GM12891 (cell line): Measurements from ENCODE around the gene BFSP1.

ENCODE experiments used
- DNase-seq: peaks from one replicate; pipeline ENCODE4 v3.0.0; 2011; ENCODE audit warnings: low spot score; ENCODE audit not compliant: insufficient read length
- FAIRE-seq: peaks from 2 replicates; lab custom pipeline; 2011; peaks lifted over from hg19 to GRCh38; lab: Jason Lieb, UNC
- PAX5 ChIP-seq: IDR thresholded peaks from 2 replicates; pipeline ENCODE4 v1.6.1; 2011; ENCODE audit warnings: low read length, moderate library complexity, mild to moderate bottlenecking; ENCODE audit not compliant: insufficient read depth, severe bottlenecking
- POLR2A ChIP-seq: IDR thresholded peaks from 2 replicates; pipeline ENCODE4 v1.6.1; 2011; ENCODE audit warnings: low read depth, low read length, control low read depth
- POLR2AphosphoS5 ChIP-seq: IDR thresholded peaks from 2 replicates; pipeline ENCODE4 v1.6.1; 2011; ENCODE audit warnings: low read depth, low read length, control low read depth
- POU2F2 ChIP-seq: IDR thresholded peaks from 2 replicates; pipeline ENCODE4 v1.6.1; 2011; ENCODE audit warnings: low read depth, mild to moderate bottlenecking, control low read depth, low read length, moderate library complexity
- SPI1 ChIP-seq: IDR thresholded peaks from 2 replicates; pipeline ENCODE4 v1.6.1; 2011; ENCODE audit warnings: low read depth, low read length, control low read depth
- TAF1 ChIP-seq: IDR thresholded peaks from 2 replicates; pipeline ENCODE4 v1.6.1; 2011; ENCODE audit warnings: low read depth, low read length, control low read depth

Gene BFSP1

GRCh38 chr20:17500826-17501225 is 30.4 kb downstream of the BFSP1 start:
- FAIRE-seq (no peak), DNase-seq (no peak)
- no peak for TF ChIP-seq TAF1
- no peak for TF ChIP-seq SPI1
- no peak for TF ChIP-seq POLR2AphosphoS5
- TF ChIP-seq POLR2A = no peak
- TF ChIP-seq PAX5 = no peak
- no peak for TF ChIP-seq POU2F2

GRCh38 chr20:17500271-17500670 is 30.9 kb downstream of the BFSP1 start:
- no peak for DNase-seq
- TF ChIP-seq POU2F2 (no peak), TAF1 (no peak), POLR2AphosphoS5 (no peak), POLR2A (no peak), PAX5 (no peak), SPI1 (no peak)
- no peak for FAIRE-seq

DNA sequence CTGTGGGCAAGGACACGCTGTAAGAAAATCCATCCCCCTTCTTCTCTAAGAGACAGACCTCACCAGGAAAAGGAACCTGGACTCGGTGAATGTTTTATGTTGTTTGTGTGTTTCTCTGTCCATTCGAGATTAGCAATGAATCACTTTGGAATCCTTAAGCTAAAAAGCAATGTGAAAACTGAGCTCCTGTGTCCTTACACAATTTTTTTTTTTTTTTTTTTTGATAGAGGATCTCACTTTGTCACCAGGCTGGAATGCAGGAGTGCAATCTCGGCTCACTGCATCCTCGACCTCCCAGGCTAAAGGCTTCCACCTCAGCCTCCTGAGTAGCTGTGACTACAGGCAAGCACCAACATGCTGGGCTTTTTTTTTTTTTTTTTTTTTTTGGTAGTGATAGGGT is 32.1 kb downstream of the BFSP1 start:
- FAIRE-seq (no peak), DNase-seq (no peak)
- no peak for TF ChIP-seq POLR2AphosphoS5
- no peak for TF ChIP-seq POU2F2
- no peak for TF ChIP-seq POLR2A
- no peak for TF ChIP-seq TAF1
- TF ChIP-seq PAX5 = no peak
- TF ChIP-seq SPI1 = no peak

- DNase-seq (no peak), FAIRE-seq (no peak)
- no peak for TF ChIP-seq TAF1
- no peak for TF ChIP-seq PAX5
- TF ChIP-seq POU2F2 = no peak
- no peak for TF ChIP-seq SPI1
Measured at GRCh38 chr20:17498641-17499040, 32.5 kb downstream of the BFSP1 start.

- TF ChIP-seq POLR2A = no peak
- no peak for TF ChIP-seq SPI1
- DNase-seq (no peak), FAIRE-seq (no peak)
Measured at GRCh38 chr20:17497821-17498580, 33.2 kb downstream of the BFSP1 start.

- FAIRE-seq (no peak), DNase-seq (no peak)
- TF ChIP-seq PAX5 (no peak), TAF1 (no peak), SPI1 (no peak), POLR2A (no peak), POLR2AphosphoS5 (no peak), POU2F2 (no peak)
Measured at GRCh38 chr20:17495826-17496225, 35.4 kb downstream of the BFSP1 start.

DNA sequence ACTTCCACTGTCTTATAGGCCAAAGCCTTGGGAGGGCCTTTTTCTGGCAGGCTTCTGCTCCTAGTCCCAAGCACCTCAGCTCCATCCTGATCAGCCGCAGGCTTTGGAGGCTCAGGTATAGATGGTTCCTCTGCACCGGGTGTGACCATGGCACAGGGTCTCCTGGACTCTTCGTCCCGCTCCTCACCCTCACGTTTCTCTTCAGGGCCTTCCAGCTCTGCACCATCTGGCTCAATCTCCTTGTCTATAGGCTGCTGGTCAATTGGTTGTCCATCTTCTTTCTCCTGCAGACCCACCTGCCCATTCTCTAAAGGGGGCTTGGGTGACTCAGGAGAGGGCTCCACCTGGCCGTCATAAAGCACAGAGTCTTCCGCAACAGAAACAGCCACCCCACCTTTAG is 37.0 kb downstream of the BFSP1 start:
- DNase-seq = no peak
- no peak for TF ChIP-seq POLR2AphosphoS5
- no peak for TF ChIP-seq TAF1
- no peak for TF ChIP-seq POU2F2
- no peak for TF ChIP-seq PAX5
- no peak for TF ChIP-seq SPI1
- TF ChIP-seq POLR2A = no peak
- no peak for FAIRE-seq

GRCh38 chr20:17493173-17493572 is 38.0 kb downstream of the BFSP1 start:
- no peak for DNase-seq
- FAIRE-seq = no peak
- TF ChIP-seq POLR2A (no peak), POU2F2 (no peak), TAF1 (no peak), SPI1 (no peak), POLR2AphosphoS5 (no peak), PAX5 (no peak)

DNA sequence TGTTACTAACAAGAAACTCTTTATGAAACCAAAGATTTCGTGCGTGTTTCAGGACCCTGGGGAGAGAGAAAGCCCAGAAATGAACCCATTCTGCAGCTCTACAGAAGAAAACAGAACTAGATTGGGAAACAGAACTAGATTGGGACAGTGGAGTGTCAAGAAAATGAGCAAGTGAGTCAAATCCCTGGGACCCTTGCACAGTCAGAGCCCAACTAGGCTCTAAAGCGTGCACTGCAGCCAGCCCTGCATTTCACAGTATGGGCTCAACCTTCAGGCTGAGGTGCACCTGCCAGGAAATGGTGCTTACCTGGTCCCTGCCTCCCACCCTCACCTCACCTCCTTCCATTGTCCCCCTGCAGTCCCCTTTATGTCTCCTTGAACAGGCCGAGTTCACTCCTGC is 39.7 kb downstream of the BFSP1 start:
- DNase-seq (no peak), FAIRE-seq (no peak)
- no peak for TF ChIP-seq SPI1
- no peak for TF ChIP-seq POLR2A
- no peak for TF ChIP-seq POLR2AphosphoS5
- TF ChIP-seq POU2F2 = no peak
- no peak for TF ChIP-seq TAF1
- TF ChIP-seq PAX5 = no peak

GRCh38 chr20:17491041-17491440 is 40.1 kb downstream of the BFSP1 start:
- TF ChIP-seq PAX5 (no peak), TAF1 (no peak), POU2F2 (no peak), POLR2A (no peak), SPI1 (no peak), POLR2AphosphoS5 (no peak)
- FAIRE-seq (no peak), DNase-seq (no peak)
